ENCODE data around the gene LRRTM3.

LRRTM3 gene

GRCh38 chr10:67017218-67017617 lies 91.4 kb downstream of the LRRTM3 start:
- DNase-seq (ENCODE audit: low read depth): no peak
- no peak overlapping the region for H3K4me3 ChIP-seq (ENCODE audit: low read depth, low read length)
- no peak for TF ChIP-seq CTCF (IDR thresholded peaks at IDR 0.05; ENCODE audit: low read depth, low read length, missing control alignments)
- in situ Hi-C loops (cut with HindIII; ENCODE audit: low sequenced_read_pairs): no loop called here

- in situ Hi-C loops (cut with HindIII; ENCODE audit: low sequenced_read_pairs): no loop called here
These were observed 96.3 kb downstream of the LRRTM3 start for GRCh38 chr10:67022099-67022498.

GRCh38 chr10:67033878-67034277 lies 108.0 kb downstream of the LRRTM3 start:
- in situ Hi-C loops (cut with HindIII; ENCODE audit: low sequenced_read_pairs): no loop called here
- DNase-seq (ENCODE audit: low read depth): no peak
- H3K4me3 ChIP-seq (ENCODE audit: low read depth, low read length): no peak overlapping the region
- no peak for TF ChIP-seq CTCF (IDR thresholded peaks at IDR 0.05; ENCODE audit: low read depth, low read length, missing control alignments)

More at GRCh38 chr10:67022099-67022498, 96.3 kb downstream of the LRRTM3 start:
- no peak overlapping the region for H3K4me3 ChIP-seq (ENCODE audit: low read depth, low read length)
- no peak for DNase-seq (ENCODE audit: low read depth)
- no peak for TF ChIP-seq CTCF (IDR thresholded peaks at IDR 0.05; ENCODE audit: low read depth, low read length, missing control alignments)

- H3K4me3 ChIP-seq (ENCODE audit: low read depth, low read length): no peak overlapping the region
- in situ Hi-C loops (cut with HindIII; ENCODE audit: low sequenced_read_pairs): no loop called here
- TF ChIP-seq CTCF (IDR thresholded peaks at IDR 0.05; ENCODE audit: low read depth, low read length, missing control alignments): no peak
- no peak for DNase-seq (ENCODE audit: low read depth)
These were observed 111.0 kb downstream of the LRRTM3 start for GRCh38 chr10:67036808-67037207.

GRCh38 chr10:67043041-67043440 lies 117.2 kb downstream of the LRRTM3 start:
- no peak overlapping the region for H3K4me3 ChIP-seq (ENCODE audit: low read depth, low read length)
- TF ChIP-seq CTCF (IDR thresholded peaks at IDR 0.05; ENCODE audit: low read depth, low read length, missing control alignments): no peak
- in situ Hi-C loops (cut with HindIII; ENCODE audit: low sequenced_read_pairs): no loop called here
- DNase-seq (ENCODE audit: low read depth): no peak

- no peak for DNase-seq (ENCODE audit: low read depth)
- H3K4me3 ChIP-seq (ENCODE audit: low read depth, low read length): no peak overlapping the region
- no peak for TF ChIP-seq CTCF (IDR thresholded peaks at IDR 0.05; ENCODE audit: low read depth, low read length, missing control alignments)
- in situ Hi-C loops (cut with HindIII; ENCODE audit: low sequenced_read_pairs): no loop called here
These were observed 119.6 kb downstream of the LRRTM3 start for GRCh38 chr10:67045404-67045803.

- in situ Hi-C loops (cut with HindIII; ENCODE audit: low sequenced_read_pairs): no loop called here
- TF ChIP-seq CTCF (IDR thresholded peaks at IDR 0.05; ENCODE audit: low read depth, low read length, missing control alignments): no peak
- H3K4me3 ChIP-seq (ENCODE audit: low read depth, low read length): no peak overlapping the region
- no peak for DNase-seq (ENCODE audit: low read depth)
These were observed 120.7 kb downstream of the LRRTM3 start for GRCh38 chr10:67046507-67046906.
